Glomerular endothelial cell (primary cell): ENCODE data around the gene TNRC6C. TPM values are rescaled to one million over a fixed set of nuclear protein-coding genes. Genes with fewer than 3 reads are reported as not detected.
"Not testable (repeated sequence)": the region's sequence is repeated elsewhere in the genome, so short reads cannot be mapped to it uniquely, and the experiment has no call there.

Experiments used
- DNase-seq: peaks from one replicate; pipeline ENCODE4 v3.0.0-alpha.2; 2011; ENCODE audit warnings: low read depth, low spot score; ENCODE audit errors: extremely low read depth
- total RNA-seq: library from RNA; depleted of rRNA; stranded (reverse); fragments of >200 nt; gene quantifications from 2 replicates; pipeline ENCODE4 v1.2.3, GENCODE V29; 2015

Gene TNRC6C
- total RNA-seq, 1 donor from 2014 or later: 8.0 TPM

- no peak for DNase-seq
Measured at GRCh38 chr17:78075011-78075410, 116.5 kb downstream of the TNRC6C start.

- no peak for DNase-seq
Measured at GRCh38 chr17:78075545-78075944, 117.0 kb downstream of the TNRC6C start.

GRCh38 chr17:78079253-78079652 is 120.8 kb downstream of the TNRC6C start:
- DNase-seq: no peak

DNA sequence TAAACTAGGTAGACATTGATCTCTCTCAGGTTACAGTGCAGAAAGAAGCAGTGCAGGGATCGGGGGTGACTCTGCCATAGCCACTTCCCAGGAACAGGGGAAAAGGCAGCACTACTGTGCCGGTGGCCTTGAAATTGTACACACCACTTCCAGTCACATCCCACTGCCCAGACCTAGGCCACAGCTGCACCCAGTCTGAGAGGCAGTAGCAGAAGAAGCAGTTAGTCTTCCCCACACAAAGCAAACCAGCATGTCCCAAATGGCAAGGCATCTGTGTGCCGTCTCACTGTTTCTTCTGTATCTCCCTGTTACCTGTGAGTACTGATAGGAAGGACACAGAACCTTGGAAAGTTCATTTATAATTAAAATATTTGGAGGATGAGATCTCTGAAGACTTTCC is 123.0 kb downstream of the TNRC6C start:
- DNase-seq: no peak

DNA sequence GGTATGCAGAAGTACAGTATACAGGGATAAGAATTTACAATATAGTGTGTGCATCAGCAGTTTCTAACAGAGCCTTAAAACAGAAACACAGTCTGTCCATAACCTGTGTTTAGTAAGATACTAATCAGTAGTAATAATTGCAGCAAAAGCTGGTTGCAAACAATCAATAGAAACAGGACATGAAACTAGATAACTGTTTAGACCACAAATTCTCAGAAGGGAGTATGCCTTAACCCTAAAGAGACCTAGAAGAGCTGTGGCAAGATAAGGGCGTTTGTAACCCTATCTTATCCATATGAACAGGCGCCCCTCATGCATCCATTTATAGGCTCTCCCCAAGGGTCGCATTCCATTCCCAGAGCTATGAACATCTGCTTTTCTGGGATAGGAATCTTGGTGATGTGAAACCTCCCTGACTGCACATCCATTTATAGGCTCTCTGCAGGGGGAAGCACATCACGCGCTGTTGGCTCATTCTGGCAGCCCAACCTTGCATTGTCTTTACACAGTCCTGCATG is 123.9 kb downstream of the TNRC6C start:
- DNase-seq: not testable (repeated sequence)

DNA sequence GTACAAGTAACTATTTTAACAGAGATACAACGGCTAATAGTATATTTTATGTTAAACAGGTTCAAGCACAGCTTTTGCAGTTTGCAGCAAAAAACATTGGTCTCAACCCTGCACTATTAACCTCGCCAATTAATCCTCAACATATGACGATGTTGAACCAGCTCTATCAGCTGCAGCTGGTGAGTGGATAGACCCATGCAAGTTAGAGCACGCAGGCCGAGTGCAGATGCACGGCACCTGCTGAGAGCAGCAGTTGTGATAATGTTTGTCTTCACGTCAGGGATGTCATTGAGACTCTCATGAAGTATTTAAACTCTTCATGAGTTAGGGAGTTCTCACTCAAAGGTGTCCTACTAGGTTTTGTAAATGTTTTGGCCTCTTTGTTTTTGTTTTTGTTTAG is 124.5 kb downstream of the TNRC6C start:
- DNase-seq: no peak

DNA sequence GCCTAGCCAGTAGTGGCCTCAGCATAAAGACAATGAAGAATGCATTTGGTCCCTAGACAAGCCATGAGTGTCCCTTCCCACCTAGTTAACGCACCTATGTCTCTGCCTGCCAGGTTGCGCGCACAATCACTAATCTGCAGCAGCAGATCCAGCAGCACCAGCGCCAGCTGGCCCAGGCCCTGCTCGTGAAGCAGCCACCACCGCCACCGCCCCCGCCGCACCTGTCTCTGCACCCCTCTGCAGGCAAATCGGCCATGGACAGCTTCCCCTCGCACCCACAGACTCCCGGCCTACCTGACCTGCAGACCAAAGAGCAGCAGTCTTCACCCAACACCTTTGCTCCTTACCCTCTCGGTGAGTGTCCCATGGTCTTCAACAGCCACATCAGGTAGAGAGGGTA is 128.2 kb downstream of the TNRC6C start:
- no peak for DNase-seq

DNA sequence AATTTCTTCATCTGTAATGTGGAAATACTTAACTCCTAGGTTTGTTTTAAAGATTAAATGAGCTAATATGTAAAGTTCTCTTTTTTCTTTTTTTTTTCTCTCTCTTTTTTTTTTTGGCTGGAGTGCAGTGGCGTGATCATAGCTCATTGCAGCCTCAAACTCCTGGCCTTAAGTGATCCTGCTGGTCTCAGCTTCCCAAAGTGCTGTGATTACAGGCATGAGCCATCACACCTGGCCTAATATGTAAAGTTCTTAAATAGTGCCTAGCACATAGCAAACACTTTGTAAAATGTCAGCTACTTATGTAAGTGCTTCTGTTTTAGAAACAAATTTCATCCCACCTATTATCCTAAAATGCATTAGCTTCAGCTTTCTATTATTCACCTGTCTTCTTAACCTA is 130.0 kb downstream of the TNRC6C start:
- no peak for DNase-seq

GRCh38 chr17:78089576-78090281 is 131.2 kb downstream of the TNRC6C start:
- DNase-seq: no peak

GRCh38 chr17:78092794-78093324 is 134.4 kb downstream of the TNRC6C start:
- DNase-seq: no peak

DNA sequence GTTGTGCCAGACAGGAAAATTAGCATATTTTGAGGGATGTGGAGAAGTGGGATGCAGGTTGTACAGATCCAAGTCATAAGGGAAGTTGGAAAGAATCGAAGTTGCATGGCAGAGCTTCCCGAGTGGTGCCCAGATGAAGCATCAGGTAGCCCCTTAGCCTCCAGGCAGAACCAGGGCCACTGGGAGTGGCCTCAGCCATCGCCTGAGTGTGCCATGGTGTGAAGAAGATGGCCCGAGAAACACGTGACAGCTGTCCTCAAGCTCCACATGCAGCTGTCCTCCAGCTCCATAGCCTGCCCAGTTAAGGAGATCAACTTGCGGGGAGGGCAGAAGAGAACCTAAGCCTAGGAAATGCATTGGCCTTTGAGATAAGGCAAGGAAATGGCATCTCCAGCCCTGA is 136.5 kb downstream of the TNRC6C start:
- DNase-seq: no peak

DNA sequence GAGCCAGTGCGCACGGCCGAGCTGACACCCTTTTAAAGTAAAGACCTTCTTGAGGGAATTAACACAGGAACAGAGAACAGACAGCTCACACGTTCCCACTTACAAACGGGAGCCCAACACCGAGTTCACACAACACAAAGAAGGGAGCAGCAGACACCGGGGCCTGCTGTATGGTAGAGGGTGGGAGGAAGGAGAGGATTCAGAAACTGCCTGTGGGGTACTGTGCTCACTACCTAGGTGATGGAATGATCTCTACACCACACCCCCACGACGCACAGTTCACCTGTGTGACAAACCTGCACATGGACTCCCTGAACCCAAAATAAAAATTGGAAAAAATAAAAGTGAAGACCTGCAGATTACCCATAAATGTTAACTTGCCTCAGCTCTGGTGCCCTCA is 137.6 kb downstream of the TNRC6C start:
- no peak for DNase-seq

- no peak for DNase-seq
Measured at GRCh38 chr17:78101112-78101511, 142.6 kb downstream of the TNRC6C start.

DNA sequence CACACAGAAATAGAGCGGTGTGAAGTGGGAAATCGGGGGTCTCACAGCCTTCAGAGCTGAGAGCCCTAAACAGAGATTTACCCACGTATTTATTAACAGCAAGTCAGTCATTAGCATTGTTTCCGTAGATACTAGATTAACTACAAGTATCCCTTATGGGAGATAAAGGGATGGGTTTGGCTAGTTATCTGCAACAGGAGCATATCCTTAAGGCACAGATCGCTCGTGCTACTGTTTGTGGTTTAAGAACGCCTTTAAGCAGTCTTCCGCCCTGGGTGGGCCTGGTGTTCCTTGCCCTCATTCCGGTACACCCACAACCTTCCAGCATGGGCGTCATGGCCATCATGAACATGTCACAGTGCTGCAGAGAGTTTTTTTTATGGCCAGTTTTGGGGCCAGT is 143.0 kb downstream of the TNRC6C start:
- no peak for DNase-seq

DNA sequence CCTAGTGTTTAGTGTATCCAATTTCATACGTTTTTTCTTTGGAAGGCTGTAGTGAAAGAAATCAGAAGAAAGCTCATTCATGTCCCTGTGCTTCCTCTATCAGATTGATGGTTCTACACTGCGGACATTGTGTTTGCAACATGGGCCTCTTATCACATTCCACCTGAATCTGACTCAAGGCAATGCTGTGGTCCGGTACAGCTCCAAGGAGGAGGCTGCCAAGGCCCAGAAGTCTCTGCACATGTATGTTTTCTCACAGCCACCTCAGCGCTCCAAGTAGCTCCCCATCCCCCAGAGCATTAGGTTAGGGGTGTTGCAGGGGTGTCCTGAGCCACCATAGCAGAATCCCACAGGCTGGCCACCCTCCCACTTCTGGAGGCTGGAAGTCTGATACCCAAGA is 144.8 kb downstream of the TNRC6C start:
- no peak for DNase-seq

DNA sequence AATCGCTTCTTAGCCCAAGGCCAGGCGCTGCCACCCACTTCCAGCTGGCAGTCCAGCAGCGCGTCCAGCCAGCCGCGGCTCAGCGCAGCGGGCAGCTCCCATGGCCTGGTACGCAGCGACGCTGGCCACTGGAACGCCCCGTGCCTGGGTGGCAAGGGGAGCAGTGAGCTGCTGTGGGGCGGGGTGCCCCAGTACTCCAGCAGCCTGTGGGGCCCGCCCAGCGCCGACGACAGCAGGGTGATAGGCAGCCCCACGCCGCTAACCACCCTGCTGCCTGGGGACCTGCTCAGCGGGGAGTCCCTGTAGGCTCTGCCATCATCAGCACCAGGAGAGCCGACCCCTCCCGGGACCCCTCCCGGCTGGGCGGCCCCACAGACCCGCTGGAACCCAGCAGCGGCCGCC is 146.0 kb downstream of the TNRC6C start:
- no peak for DNase-seq

GRCh38 chr17:78105101-78105500 is 146.6 kb downstream of the TNRC6C start:
- no peak for DNase-seq

DNA sequence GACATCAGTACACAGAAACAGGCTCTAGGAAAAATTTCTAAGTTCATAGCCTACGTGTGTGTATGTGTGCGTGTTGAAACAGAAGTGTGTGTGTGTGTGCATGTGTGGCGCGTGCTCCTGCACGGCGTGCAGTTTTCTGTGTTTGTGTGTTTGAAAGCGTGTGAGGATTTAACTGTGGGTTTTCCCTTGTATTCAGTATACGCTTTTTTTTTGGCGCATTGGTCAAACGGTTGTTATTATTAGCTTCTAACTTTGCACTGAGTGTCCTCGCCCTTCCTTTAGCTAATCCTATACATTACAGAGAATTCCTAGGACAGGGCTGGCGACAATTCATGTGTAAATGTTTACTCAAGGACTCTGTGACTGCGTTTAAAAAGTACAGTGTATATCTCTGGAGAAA is 147.0 kb downstream of the TNRC6C start:
- DNase-seq: no peak

DNA sequence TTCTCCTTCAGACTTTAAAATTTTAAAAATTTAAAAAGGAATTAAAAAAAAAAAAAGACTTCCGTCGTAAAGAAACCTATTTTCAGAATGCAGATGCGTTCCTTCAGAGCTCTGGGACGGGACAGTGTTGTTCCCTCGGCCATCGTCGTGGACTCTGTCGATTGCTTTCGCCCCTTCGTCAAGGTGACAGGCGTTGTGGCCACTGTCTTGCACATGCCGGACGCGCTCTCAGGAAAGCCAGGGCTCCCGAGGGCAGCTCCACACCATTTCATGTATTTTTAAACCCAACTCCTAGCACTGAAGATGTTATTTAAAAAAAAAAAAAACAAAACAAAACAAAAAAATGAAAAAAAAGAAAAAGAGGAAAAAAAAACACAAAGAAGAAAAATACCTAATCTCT is 147.7 kb downstream of the TNRC6C start:
- no peak for DNase-seq

DNA sequence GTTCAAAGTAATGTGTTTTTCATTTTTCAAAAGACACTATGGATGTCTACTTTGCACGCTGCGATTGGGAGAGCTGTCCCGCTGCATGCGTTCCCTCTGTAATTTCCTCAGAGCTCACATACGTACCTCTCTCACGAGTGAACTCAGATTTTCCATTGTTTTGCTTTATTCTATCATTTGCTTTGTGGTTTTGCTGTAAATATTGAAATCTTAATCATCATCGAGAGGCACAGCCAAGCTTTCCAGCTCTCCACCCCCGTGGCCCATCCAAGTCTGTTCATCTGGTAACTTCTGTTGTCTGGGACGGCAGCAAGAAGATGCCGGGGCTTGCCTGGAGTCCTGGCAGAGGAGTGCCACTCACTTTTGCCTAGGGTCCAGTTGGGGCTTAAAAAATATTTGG is 149.0 kb downstream of the TNRC6C start:
- DNase-seq: no peak

DNA sequence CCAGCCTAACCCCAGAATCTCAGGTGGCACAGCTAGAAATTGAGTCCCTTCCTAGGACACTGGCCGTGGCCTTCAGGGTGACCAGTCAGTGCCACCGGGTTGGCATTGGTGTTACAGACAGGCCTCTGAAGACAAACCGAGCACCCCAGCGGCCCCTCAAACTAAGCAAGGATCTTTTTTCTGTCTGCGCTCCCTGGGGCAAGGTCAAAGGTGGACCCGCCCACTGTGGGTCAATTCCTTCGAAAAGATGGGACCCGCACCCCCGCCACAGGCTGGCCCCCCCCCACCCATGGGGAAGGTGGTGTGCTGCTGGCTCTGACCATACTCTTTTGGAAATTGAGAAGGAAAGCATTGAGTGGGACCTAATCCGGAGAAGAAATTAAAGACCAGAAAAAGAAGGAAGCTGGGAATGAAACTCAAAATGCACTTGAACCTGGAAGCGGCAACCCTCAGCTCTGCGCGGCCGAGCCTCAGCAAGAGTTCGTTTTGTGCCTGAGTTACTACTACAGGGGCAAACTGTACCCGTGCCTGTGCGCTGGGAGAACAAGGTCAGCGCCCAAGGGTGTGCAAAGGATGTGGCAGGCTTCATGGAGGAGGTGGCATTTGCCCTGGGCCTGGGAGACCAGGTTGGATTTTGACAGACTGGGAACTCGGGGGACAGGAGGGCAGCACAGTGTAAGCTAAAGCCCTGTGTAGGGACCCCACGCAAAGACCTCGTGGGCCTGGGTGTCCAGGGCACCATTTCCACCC is 149.6 kb downstream of the TNRC6C start:
- DNase-seq: no peak
